Stimulated activated CD4-positive, alpha-beta T cell treated with anti-CD3 and anti-CD28 coated beads, TNF-alpha, amount 100 ng/mL, for 48 hours (primary cell): ENCODE results near the gene EYA2.
"Not testable (repeated sequence)": the region's sequence is repeated elsewhere in the genome, so short reads cannot be mapped to it uniquely, and the experiment has no call there.

Experiments used
- DNase-seq, 3 donors: peaks; one replicate each; pipeline ENCODE4 v3.0.0-alpha.2; 2020; ENCODE audit warnings: low read depth in 3 of 3

EYA2 gene

GRCh38 chr20:46894579-46894958, at the start of gene EYA2:
TSS of gene EYA2 (plus strand) at chr20:46894843. CDS start at chr20:46990011, 95,168 bp downstream.
- DNase-seq = no peak

GRCh38 chr20:46844965-46845364, 49.7 kb upstream of the EYA2 start:
- no peak for DNase-seq

DNA sequence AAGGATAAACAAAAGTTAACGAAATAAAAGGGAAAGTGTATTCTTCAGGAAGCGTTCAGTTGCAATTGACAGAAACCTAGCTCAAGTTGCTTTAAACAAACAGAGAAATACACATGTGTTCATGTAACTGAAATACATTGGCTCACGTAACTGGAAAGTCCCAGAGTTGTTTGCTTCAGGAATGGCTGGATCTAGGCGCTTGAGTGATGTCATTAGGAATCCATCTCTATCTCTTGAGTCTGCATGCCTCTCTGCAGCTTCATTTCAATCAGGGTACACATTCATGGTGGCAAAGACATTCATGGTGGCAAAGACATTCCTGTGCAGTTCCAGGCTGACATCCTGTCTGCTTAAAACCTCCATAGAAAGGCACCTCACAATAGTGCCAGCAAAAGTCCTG, 45.4 kb upstream of the EYA2 start:
- no peak for DNase-seq

DNA sequence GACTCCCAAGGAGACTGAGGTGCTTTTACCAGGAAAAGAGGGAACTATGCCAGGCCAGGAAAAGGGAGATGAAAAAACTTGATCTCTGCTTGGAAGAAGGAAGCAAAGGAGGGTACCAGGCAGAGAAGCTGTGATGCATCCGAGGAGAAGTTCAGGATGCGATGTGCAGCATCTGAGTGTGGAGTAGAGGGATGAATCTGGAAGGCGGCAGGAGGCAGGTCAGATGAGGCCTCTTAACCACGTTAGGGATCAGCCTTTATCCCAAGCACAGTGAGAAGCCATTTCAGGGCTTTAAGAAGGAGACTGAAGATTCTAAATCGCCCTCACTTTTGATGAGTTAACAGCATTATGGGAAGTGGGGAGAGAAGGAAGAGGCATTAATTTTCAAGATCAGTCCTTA, 44.9 kb upstream of the EYA2 start:
- no peak for DNase-seq

- no peak for DNase-seq
These were observed 44.2 kb upstream of the EYA2 start for GRCh38 chr20:46850416-46850815.

DNA sequence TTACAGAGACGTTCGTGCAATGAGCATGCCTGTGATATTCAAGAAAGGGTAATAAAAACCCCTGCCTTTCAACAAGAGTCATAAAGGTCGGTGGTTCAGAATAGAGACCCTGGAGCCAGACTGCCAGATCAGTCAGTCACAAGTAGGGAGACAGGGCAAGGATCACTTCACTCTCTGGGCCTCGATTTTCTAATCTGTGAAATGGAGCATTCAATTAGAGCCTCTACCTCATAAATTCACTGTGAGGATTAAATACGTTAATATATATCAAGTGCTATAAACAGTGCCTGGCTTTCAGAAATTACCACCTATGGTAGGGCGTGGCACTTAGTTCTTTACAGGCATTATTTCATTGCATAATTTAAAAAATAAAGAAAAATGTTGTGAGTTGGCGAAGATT, 43.7 kb upstream of the EYA2 start:
- no peak for DNase-seq

DNA sequence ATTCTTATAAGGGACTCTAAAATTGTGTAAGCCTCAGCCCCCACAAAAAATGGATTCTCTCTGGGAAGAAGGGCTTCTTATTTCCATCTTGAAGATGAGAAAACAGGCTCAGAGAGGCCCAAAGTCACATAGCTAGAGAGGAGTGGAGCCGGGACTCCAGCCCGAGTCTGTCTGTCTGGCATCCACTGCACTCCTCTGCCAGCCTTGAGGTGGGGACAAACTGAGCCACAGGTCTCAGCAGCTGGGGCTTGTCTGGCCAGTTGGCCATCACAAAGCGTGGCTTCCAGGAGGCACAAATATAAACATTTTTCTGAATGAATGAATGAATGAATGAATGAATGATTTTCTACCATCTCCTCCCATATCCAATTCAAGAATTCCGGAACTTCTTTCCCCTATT, 42.9 kb upstream of the EYA2 start:
- no peak for DNase-seq

DNA sequence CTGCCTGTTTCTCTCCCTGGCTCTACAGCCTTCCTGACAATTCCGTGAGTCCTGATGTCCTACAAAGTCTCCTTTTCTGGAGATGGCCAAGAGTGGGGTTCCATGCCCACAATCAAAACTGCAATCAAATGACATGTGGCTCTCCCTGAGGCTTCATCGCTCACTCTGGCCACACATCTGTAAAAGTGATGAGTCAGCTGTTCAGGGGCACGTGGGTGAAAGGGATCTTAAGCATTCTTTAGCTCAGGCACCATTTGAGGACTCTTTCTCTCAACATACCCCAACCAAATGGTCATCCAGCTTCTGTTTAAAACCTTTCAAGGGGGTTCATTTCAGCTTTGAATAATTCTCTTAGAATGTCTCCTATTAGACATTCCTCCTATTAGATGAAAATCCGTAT, 42.3 kb upstream of the EYA2 start:
- no peak for DNase-seq

- DNase-seq = no peak
These were observed 40.7 kb upstream of the EYA2 start for GRCh38 chr20:46853926-46854325.

DNA sequence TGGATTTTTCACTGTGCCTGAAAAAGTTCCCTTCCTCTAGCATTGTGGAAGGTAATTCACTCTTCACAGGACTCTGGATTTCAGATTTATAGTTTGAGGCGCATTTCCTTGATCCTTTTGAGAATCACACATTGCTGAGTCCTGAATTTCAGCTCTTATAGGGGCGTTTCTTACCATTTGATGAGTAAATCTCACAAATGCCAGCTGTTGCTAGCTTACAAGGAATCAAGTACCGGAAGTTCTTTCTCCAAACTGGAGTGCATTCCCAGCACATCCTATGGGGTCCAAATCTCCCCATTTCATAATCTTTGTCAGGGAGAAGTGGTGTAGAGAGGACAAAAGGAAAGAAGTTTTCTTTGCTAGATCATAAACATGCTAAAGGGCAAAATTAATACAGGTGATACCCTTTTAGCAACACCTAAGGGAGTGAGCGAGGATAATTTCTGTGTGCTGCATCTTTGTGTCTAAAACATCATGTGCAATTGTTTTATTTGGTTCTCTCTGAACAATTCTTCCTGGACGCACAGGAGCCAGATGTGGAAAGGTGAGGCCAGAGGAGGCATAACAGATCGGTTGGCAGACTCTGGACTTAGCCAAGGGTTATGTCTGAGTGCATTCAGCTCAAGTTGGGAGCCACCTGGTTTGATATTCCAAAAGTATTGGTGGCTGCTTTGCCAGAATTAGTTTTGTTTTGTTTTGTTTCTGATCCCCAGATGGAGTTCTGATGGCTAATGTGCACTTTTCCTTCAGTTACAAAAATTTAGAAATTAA, 37.4 kb upstream of the EYA2 start:
- DNase-seq = no peak

GRCh38 chr20:46865824-46866223, 28.8 kb upstream of the EYA2 start:
- DNase-seq = no peak

GRCh38 chr20:46870041-46870440, 24.6 kb upstream of the EYA2 start:
- no peak for DNase-seq

GRCh38 chr20:46872328-46873211, 22.1 kb upstream of the EYA2 start:
- DNase-seq = no peak

DNA sequence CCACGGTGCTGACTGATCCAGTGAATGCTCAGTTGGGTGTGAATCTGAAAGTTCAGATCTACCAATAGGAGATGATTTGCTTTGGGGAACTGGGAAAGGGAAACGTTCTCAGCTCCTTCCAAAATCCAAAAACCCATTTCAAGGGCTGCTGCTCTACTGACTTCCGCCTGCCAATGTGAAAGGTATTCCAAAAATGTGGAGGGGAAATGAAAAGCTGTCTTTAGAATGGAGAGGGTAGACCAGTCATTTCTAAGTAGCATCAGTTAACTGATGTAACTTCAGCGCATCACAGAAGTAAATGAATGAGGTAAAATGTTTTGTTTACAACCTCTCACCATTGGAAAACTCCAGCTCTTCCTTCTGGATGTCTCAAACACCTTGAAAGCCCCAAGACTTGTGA, 19.6 kb upstream of the EYA2 start:
- no peak for DNase-seq

DNA sequence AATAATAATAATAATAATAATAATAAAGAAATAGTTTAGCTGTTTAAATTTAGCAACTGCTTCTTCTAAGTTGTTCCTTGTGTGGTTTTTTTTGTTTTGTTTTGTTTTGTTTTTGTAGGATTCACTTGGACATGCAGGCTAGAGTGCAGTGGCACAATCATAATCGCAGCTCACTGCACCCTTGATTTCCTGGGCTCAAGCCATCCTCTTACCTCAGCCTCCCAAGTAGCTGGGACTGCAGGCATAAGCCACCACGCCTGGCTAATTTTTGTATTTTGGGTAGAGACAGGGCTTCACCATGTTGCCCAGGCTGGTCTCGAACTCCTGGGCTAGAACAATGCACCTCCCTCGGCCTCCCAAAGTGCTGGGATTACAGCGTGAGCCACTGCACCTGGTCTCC, 15.3 kb upstream of the EYA2 start:
- DNase-seq = no peak

GRCh38 chr20:46879963-46880362, 14.7 kb upstream of the EYA2 start:
- DNase-seq = not testable (repeated sequence)

DNA sequence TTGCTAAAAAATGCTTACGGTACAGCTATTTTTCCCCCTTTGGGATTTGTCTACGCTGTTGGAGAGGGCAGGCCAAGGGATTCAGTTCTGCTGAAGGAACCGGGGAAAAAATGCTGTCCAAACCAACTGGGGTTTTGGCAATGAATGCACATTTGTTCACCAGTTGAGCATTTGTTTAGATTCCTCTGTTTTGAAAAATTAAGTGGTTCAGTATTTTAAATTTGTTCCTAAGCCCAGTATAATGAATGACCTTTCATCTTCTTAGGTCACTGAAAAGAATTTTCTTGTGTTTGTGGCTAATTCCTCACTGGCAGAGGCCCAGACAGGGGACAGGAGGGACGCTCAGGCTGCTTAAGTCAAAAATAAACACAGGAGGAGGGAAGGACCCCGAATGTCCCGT, 10.8 kb upstream of the EYA2 start:
- DNase-seq = no peak

- no peak for DNase-seq
These were observed 4.0 kb upstream of the EYA2 start for GRCh38 chr20:46890682-46891081.

DNA sequence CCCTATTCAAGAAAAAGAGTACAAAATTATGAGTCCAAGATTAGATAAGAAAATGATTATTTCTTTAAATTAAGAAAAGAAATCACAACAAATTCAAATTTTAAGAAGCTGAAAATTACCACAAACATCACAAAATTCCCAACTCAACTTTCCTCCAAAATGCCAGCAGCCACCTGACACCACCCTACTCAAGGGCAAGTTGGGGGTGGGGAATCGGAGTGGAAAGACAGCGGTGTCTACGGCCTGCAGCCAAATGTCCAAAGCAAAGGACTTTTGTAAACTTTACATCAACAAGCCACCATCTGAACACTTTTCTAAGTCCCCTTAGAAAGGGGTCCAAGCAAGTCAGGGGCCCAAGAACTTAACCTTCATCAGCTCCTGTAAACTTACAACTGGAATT, 1.6 kb upstream of the EYA2 start:
- DNase-seq = no peak

GRCh38 chr20:46893877-46894578, 615 bp upstream of the EYA2 start:
- DNase-seq = no peak

GRCh38 chr20:46894971-46895905, 595 bp downstream of the EYA2 start:
- DNase-seq = no peak

- no peak for DNase-seq
These were observed 1.2 kb downstream of the EYA2 start for GRCh38 chr20:46895906-46896242.
